IPS-20b (cell line): ENCODE results near the gene SMAD3.

Source experiments
- H3K27ac ChIP-seq: one replicate; pipeline ENCODE4 v1.5.1; 2013; ENCODE audit warnings: low read length
- H3K27me3 ChIP-seq: 2 replicates; pipeline ENCODE4 v1.6.1; 2013; ENCODE audit warnings: mild to moderate bottlenecking, low read length, inconsistent platforms; ENCODE audit not compliant: insufficient read depth
- H3K36me3 ChIP-seq: 2 replicates; pipeline ENCODE4 v1.6.1; 2013; ENCODE audit warnings: low read depth, mild to moderate bottlenecking, inconsistent platforms, low read length, moderate library complexity; ENCODE audit not compliant: insufficient read depth
- H3K4me1 ChIP-seq: 2 replicates; pipeline ENCODE4 v1.6.1; 2013; ENCODE audit warnings: mild to moderate bottlenecking, control low read depth, inconsistent platforms, low read length, moderate library complexity; ENCODE audit not compliant: insufficient read depth
- H3K4me3 ChIP-seq: 2 replicates; pipeline ENCODE4 v1.5.1; 2013; ENCODE audit warnings: mild to moderate bottlenecking, low read length, inconsistent platforms
- H3K9ac ChIP-seq: 2 replicates; pipeline ENCODE4 v1.6.1; 2013; ENCODE audit warnings: low read depth, mild to moderate bottlenecking, inconsistent platforms, low read length, moderate library complexity
- H3K9me3 ChIP-seq: 2 replicates; pipeline ENCODE4 v1.6.1; 2013; ENCODE audit warnings: mild to moderate bottlenecking, low read depth, low read length, inconsistent platforms; ENCODE audit not compliant: insufficient read depth

SMAD3 gene

GRCh38 chr15:67189326-67190051 lies 124.1 kb downstream of the SMAD3 start:
- H3K27ac ChIP-seq: no peak overlapping the region
- H3K4me1 ChIP-seq: no peaks in the 10 kb centered on the region
- H3K27me3 ChIP-seq: no peaks in the 10 kb centered on the region
- H3K4me3 ChIP-seq: no peak overlapping the region
- no peaks in the 10 kb centered on the region for H3K9me3 ChIP-seq
- no peak overlapping the region for H3K9ac ChIP-seq
- H3K36me3 ChIP-seq: peaks cover 27% of the 10 kb centered on the region

GRCh38 chr15:67190326-67190725 lies 124.9 kb downstream of the SMAD3 start:
- no peak overlapping the region for H3K4me3 ChIP-seq
- H3K27ac ChIP-seq: no peak overlapping the region
- no peaks in the 10 kb centered on the region for H3K9me3 ChIP-seq
- no peak overlapping the region for H3K9ac ChIP-seq
- no peaks in the 10 kb centered on the region for H3K27me3 ChIP-seq
- H3K36me3 ChIP-seq: peaks cover 27% of the 10 kb centered on the region
- no peaks in the 10 kb centered on the region for H3K4me1 ChIP-seq

GRCh38 chr15:67190813-67191212 lies 125.4 kb downstream of the SMAD3 start:
- no peak overlapping the region for H3K9ac ChIP-seq
- no peak overlapping the region for H3K4me3 ChIP-seq
- no peaks in the 10 kb centered on the region for H3K9me3 ChIP-seq
- no peaks in the 10 kb centered on the region for H3K4me1 ChIP-seq
- peaks cover 27% of the 10 kb centered on the region for H3K36me3 ChIP-seq
- no peaks in the 10 kb centered on the region for H3K27me3 ChIP-seq
- no peak overlapping the region for H3K27ac ChIP-seq

- Histone ChIP-seq H3K27ac (no peak overlapping the region), H3K36me3 (peaks cover 27% of the 10 kb centered on the region), H3K27me3 (no peaks in the 10 kb centered on the region), H3K4me1 (no peaks in the 10 kb centered on the region), H3K9me3 (no peaks in the 10 kb centered on the region), H3K4me3 (no peak overlapping the region), H3K9ac (no peak overlapping the region)
Observed at GRCh38 chr15:67192185-67192820, 126.9 kb downstream of the SMAD3 start.

GRCh38 chr15:67193223-67193990 lies 128.0 kb downstream of the SMAD3 start:
- no peak overlapping the region for H3K4me3 ChIP-seq
- H3K36me3 ChIP-seq: peaks cover 27% of the 10 kb centered on the region
- no peak overlapping the region for H3K9ac ChIP-seq
- H3K27me3 ChIP-seq: no peaks in the 10 kb centered on the region
- no peaks in the 10 kb centered on the region for H3K4me1 ChIP-seq
- H3K9me3 ChIP-seq: no peaks in the 10 kb centered on the region
- H3K27ac ChIP-seq: no peak overlapping the region

GRCh38 chr15:67194171-67195114 lies 129.0 kb downstream of the SMAD3 start:
- no peak overlapping the region for H3K27ac ChIP-seq
- no peaks in the 10 kb centered on the region for H3K9me3 ChIP-seq
- H3K4me3 ChIP-seq: no peak overlapping the region
- H3K4me1 ChIP-seq: peaks cover 8% of the 10 kb centered on the region
- H3K27me3 ChIP-seq: no peaks in the 10 kb centered on the region
- H3K9ac ChIP-seq: no peak overlapping the region
- peaks cover 18% of the 10 kb centered on the region for H3K36me3 ChIP-seq

GRCh38 chr15:67195305-67195704 lies 129.9 kb downstream of the SMAD3 start:
- H3K4me1 ChIP-seq: peaks cover 15% of the 10 kb centered on the region
- no peak overlapping the region for H3K9ac ChIP-seq
- no peaks in the 10 kb centered on the region for H3K27me3 ChIP-seq
- H3K9me3 ChIP-seq: no peaks in the 10 kb centered on the region
- H3K36me3 ChIP-seq: peaks cover 10% of the 10 kb centered on the region
- no peak overlapping the region for H3K27ac ChIP-seq
- no peak overlapping the region for H3K4me3 ChIP-seq

- Histone ChIP-seq H3K4me1 (peaks cover 15% of the 10 kb centered on the region), H3K36me3 (peaks cover 15% of the 10 kb centered on the region), H3K4me3 (no peak overlapping the region), H3K27me3 (no peaks in the 10 kb centered on the region), H3K9me3 (no peaks in the 10 kb centered on the region), H3K27ac (no peak overlapping the region), H3K9ac (no peak overlapping the region)
Observed at GRCh38 chr15:67196222-67196621, 130.8 kb downstream of the SMAD3 start.

- Histone ChIP-seq H3K27ac (no peak overlapping the region), H3K9me3 (no peaks in the 10 kb centered on the region), H3K4me3 (no peak overlapping the region), H3K36me3 (peaks cover 15% of the 10 kb centered on the region), H3K27me3 (no peaks in the 10 kb centered on the region), H3K4me1 (peaks cover 15% of the 10 kb centered on the region), H3K9ac (no peak overlapping the region)
Observed at GRCh38 chr15:67196672-67197363, 131.4 kb downstream of the SMAD3 start.

- no peaks in the 10 kb centered on the region for H3K9me3 ChIP-seq
- no peak overlapping the region for H3K9ac ChIP-seq
- no peaks in the 10 kb centered on the region for H3K27me3 ChIP-seq
- H3K36me3 ChIP-seq: peaks cover 20% of the 10 kb centered on the region
- no peak overlapping the region for H3K27ac ChIP-seq
- H3K4me1 ChIP-seq: peaks cover 15% of the 10 kb centered on the region
- H3K4me3 ChIP-seq: no peak overlapping the region
Observed at GRCh38 chr15:67197364-67197695, 131.9 kb downstream of the SMAD3 start.
